Heart right ventricle (tissue), 16 donors: ENCODE measurements around the gene DENND5A. TPM values are rescaled to one million over a fixed set of nuclear protein-coding genes. Genes with fewer than 3 reads are reported as not detected.
A peak's percentile ranks its signal among the peaks of the same experiment; 100 is the strongest.
"Not testable (repeated sequence)": the region's sequence is repeated elsewhere in the genome, so short reads cannot be mapped to it uniquely, and the experiment has no call there.

Source experiments
- ATAC-seq, 8 donors: fragments of 200-7000 bp; cut with Tn5 transposase; one replicate each; pipeline ENCODE4 v1.9.1; 2020; ENCODE audit warnings: mild to moderate bottlenecking in 8 of 8, moderate library complexity in 8 of 8, moderate number of reproducible peaks in 1 of 8
- DNase-seq, 2 donors: peaks; one replicate each; pipeline ENCODE4 v3.0.0-alpha.2; 2020
- H3K27ac ChIP-seq, 10 donors: fragments of 200-600 bp; sonication (generic) in 2 of 10; one replicate each; pipeline versions ENCODE4 v1.5.0 to v1.8.0; 2020 to 2022; ENCODE audit warnings: mild to moderate bottlenecking in 3 of 10
- H3K27me3 ChIP-seq, 7 donors: fragments of 200-600 bp; one replicate each; pipeline ENCODE4 v1.8.0; 2021 to 2022; ENCODE audit warnings: mild to moderate bottlenecking in 2 of 7
- H3K36me3 ChIP-seq, 9 donors: fragments of 200-600 bp; sonication (generic) in 1 of 9; one replicate each; pipeline versions ENCODE4 v1.5.0 to v1.8.0; 2020 to 2022; ENCODE audit warnings: mild to moderate bottlenecking in 2 of 9
- H3K4me1 ChIP-seq, 9 donors: fragments of 200-600 bp; sonication (generic) in 1 of 9; one replicate each; pipeline versions ENCODE4 v1.5.0 to v1.8.0; 2020 to 2022; ENCODE audit warnings: mild to moderate bottlenecking in 4 of 9
- H3K4me3 ChIP-seq, 10 donors: fragments of 200-600 bp; sonication (generic) in 2 of 10; one replicate each; pipeline versions ENCODE4 v1.5.0 to v1.8.0; 2020 to 2022; ENCODE audit warnings: mild to moderate bottlenecking in 7 of 10, moderate library complexity in 2 of 10
- H3K9me3 ChIP-seq, 11 donors: fragments of 200-600 bp in 10 of 11; sonication (generic) in 2 of 11; one replicate each; pipeline versions ENCODE4 v1.5.0 to v1.8.0; 2013 to 2022; ENCODE audit warnings: mild to moderate bottlenecking in 2 of 11, control low read depth in 1 of 11, moderate library complexity in 1 of 11
- WGBS, 2 donors: extraction: QIAGEN DNeasy Blood & Tissue Kit; methylation state at CpG; one replicate each; pipeline ENCODE4 v1.1.7; 2013; ENCODE audit warnings: inconsistent platforms in 1 of 2; 5-methylcytosine and 5-hydroxymethylcytosine counted together
- intact Hi-C, 10 donors: fragments of 100-400 bp; cut with DNase I; formaldehyde crosslinking; loops; one replicate each; pipeline versions ENCODE4 v1.11.1 to v1.14.2; 2022
- polyA plus RNA-seq, 2 donors: library from polyadenylated mRNA; stranded (reverse); fragments of 200-250 nt; gene quantifications; one replicate each; pipeline ENCODE4 v1.2.3, GENCODE V29; 2013
- total RNA-seq, 10 donors: library from RNA; stranded (reverse); fragmentation: NEBNext Ultra II Directional in 3 of 10; extraction: Animal tissue kit (Norgen Biotek cat#: 25700) in 3 of 10; gene quantifications; one replicate each; pipeline versions ENCODE4 v1.2.1 to v1.2.4, GENCODE V29; 2021 to 2023
- TF ChIP-seq, protein P1 (sequence below), 9 donors: fragments of 200-600 bp; sonication (generic) in 2 of 9; IDR thresholded peaks; one replicate each; pipeline versions ENCODE4 v1.5.0 to v1.8.0; 2021 to 2022; ENCODE audit warnings: antibody characterized with exemption in 9 of 9, mild to moderate bottlenecking in 5 of 9, moderate library complexity in 1 of 9
- donor health status: Arrhythmogenic right ventricular cardiomyopathy.
- donor health status: ischemic (EF 13 %, LVEDD 7.1; RV severe dilation, severe dysfunction).
- donor health status: healthy with polysubstance abuse.
- donor health status: DM: no; HTN: yes; CAD: no.
- donor health status: DM: no; HTN: no; CAD: no.
- donor health status: ischemic (EF 25% LVEDD 6.9; RV normal size, moderate dysfunction).
- donor health status: ischemic (EF 25% LVEDD 5.7; RV mildly dilated, moderate dysfunction).
- donor health status: healthy.
- donor health status: DM: yes; HTN: yes; CAD: no.
- donor health status: Ischemic cardiomyopathy.
- donor health status: ischemic (EF 35%, LVEDD 5.7; RV mildly dilated, moderate dysfunction).
- donor health status: nonischemic (EF 11% LVEDD 7.7; RV severe dilation, severe dysfunction).
- donor health status: DM: yes; HTN: yes; CAD: no.
- donor health status: PGD.
- donor health status: ischemic (EF 29% LVEDD 5.4; RV normal size, mild dysfunction).
- donor health status: nonischemic (EF 23%, LVEDD 6.1; RV moderate dilation, normal function).

Gene DENND5A
- total and polyA plus RNA-seq, 12 donors = 48.9 to 178 (median 114) TPM

DNA sequence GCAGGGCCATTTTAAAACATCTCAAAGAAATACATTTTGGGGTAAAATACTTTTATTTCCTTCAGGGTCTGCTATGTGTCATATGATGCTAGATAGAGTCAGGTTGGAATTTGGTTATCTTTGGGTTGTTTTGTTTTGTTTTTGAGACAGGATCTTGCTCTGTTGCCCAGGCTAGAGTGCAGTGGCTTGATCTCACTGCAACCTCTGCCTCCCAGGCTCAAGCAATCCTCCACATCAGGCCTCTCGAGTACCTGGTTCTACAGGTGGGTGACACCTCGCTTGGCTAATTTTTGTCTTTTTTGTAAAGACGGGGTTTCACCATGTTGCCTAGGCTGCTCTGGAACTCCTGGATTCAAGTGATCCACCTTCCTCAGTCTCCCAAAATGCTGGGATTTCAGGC lies 17.3 kb downstream of the DENND5A start:
- 97% methylated on average over 3 of the region's 3 CpGs for WGBS, 2 donors
- Histone ChIP-seq H3K36me3 (peaks cover 0 to 4% (median 0%) of the 10 kb centered on the region in 9 donors), H3K4me3 (no peak overlapping the region), H3K27me3 (no peaks in the 10 kb centered on the region), H3K4me1 (peaks cover 0 to 82% (median 36%) of the 10 kb centered on the region in 9 donors), H3K9me3 (no peaks in the 10 kb centered on the region), H3K27ac (no peak overlapping the region)
- intact Hi-C loops = no loop called here
- DNase-seq = no peak
- TF ChIP-seq, protein P1, sequence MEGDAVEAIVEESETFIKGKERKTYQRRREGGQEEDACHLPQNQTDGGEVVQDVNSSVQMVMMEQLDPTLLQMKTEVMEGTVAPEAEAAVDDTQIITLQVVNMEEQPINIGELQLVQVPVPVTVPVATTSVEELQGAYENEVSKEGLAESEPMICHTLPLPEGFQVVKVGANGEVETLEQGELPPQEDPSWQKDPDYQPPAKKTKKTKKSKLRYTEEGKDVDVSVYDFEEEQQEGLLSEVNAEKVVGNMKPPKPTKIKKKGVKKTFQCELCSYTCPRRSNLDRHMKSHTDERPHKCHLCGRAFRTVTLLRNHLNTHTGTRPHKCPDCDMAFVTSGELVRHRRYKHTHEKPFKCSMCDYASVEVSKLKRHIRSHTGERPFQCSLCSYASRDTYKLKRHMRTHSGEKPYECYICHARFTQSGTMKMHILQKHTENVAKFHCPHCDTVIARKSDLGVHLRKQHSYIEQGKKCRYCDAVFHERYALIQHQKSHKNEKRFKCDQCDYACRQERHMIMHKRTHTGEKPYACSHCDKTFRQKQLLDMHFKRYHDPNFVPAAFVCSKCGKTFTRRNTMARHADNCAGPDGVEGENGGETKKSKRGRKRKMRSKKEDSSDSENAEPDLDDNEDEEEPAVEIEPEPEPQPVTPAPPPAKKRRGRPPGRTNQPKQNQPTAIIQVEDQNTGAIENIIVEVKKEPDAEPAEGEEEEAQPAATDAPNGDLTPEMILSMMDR (IDR thresholded peaks at IDR 0.05) = no peak
- ATAC-seq = no peak

DNA sequence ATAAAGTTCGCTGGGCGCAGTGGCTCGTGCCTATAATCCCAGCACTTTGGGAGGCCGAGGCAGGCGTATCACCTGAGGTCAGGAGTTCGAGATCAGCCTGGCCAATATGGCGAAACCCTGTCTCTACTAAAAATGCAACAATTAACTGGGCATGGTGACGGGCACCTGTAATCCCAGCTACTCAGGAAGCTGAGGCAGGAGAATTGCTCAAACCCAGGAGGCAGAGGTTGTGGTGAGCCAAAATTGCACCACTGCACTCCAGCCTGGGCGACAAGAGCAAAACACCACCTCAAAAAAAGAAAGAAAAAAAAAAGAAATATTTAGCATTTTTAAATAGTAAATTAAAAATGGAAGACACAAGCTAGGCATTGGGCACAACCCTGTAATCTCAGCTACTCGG lies 28.9 kb downstream of the DENND5A start:
- intact Hi-C loops, H3K27me3 ChIP-seq, H3K27ac ChIP-seq, ATAC-seq, H3K36me3 ChIP-seq, H3K9me3 ChIP-seq, DNase-seq, H3K4me3 ChIP-seq: not testable (repeated sequence)
- 91 to 97% methylated on average over 10 of the region's 10 CpGs for WGBS, 2 donors
- peaks cover 0 to 44% (median 27%) of the 10 kb centered on the region in 9 donors for H3K4me1 ChIP-seq

DNA sequence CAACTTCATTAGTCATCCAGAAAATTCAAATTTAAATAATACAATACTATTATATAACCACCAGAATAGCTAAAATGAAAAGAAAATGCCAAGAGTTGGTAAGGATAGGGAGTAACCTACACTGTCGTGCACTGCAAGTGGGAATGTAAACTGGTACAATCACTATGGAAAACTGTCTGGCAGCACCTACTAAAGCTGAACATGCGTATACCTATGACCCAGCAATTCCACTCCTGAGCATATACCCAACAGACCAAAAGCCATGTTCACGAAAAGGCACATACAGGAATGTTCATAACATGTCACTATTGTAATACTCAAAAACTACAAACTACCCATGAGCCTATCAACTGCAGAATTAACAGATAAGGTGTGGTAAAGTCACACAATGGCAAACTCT lies 32.7 kb downstream of the DENND5A start:
- intact Hi-C loops = no loop called here
- peaks cover 0 to 66% (median 52%) of the 10 kb centered on the region in 9 donors for H3K4me1 ChIP-seq

DNA sequence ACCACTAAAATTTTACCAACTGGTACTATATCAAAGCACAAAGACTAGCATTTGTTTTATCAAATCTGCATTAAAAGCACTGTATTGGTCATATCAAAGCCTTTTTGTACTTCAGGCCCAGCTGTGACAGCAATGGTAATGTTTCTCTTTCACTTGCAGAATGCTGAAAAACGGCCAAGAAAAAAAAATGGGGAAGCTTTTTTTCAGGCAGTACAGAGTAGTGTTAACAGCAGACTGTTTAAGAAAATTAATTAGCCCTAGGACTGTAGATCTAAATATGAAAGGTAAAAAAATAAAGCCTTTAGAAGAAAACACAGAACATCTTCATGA lies 33.3 kb downstream of the DENND5A start:
- intact Hi-C loops = no loop called here
- Histone ChIP-seq H3K4me3 (peak overlapping the region in 7 of 10 donors; percentile 7 to 46 (median 43)), H3K36me3 (no peaks in the 10 kb centered on the region), H3K27ac (peak overlapping the region in 9 of 10 donors; percentile 41 to 85 (median 71)), H3K27me3 (no peaks in the 10 kb centered on the region), H3K4me1 (peaks cover 0 to 69% (median 52%) of the 10 kb centered on the region in 9 donors), H3K9me3 (no peaks in the 10 kb centered on the region)
- ATAC-seq = peak in 7 of 8 donors; percentile 25 to 89 (median 77)
- peak in 1 of 2 donors; percentile 33 for DNase-seq
- 5 to 7% methylated on average over 1 of the region's 1 CpG for WGBS, 2 donors
- TF ChIP-seq, protein P1 (IDR thresholded peaks at IDR 0.05) = no peak

More for the DNA sequence above, 32.7 kb downstream of the DENND5A start:
- TF ChIP-seq, protein P1 (IDR thresholded peaks at IDR 0.05) = no peak
- no peaks in the 10 kb centered on the region for H3K27me3 ChIP-seq
- no peaks in the 10 kb centered on the region for H3K36me3 ChIP-seq
- ATAC-seq = no peak
- 77 to 80% methylated on average over 3 of the region's 3 CpGs for WGBS, 2 donors
- DNase-seq = no peak
- no peak overlapping the region for H3K4me3 ChIP-seq
- H3K27ac ChIP-seq = peak overlapping the region in 7 of 10 donors; percentile 41 to 85 (median 73)
- no peaks in the 10 kb centered on the region for H3K9me3 ChIP-seq

DNA sequence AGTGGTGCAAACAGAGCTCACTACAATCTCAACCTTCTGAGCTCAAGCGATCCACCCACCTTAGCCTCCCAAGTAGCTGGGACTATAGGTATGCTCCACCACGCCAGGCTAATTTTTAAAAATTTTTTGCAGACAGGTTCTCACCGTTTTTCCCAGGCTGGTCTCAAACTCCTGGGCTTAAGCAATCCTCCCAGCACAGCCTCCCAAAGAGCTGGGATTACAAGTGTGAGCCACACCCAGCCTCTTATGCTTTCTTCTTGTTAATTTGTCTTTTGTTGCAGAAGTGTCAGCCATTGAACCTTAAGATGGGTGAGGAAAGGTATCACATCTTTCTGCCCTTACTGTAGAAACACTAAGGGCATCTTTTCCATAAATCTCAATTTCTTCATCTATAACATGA lies 34.9 kb downstream of the DENND5A start:
- H3K27me3 ChIP-seq = no peaks in the 10 kb centered on the region
- H3K4me3 ChIP-seq = no peak overlapping the region
- intact Hi-C loops = no loop called here
- WGBS, 2 donors = 83 to 89% methylated on average over 3 of the region's 3 CpGs
- H3K4me1 ChIP-seq = peaks cover 0 to 71% (median 56%) of the 10 kb centered on the region in 9 donors
- DNase-seq = no peak
- peak overlapping the region in 4 of 10 donors; percentile 73 to 85 (median 78) for H3K27ac ChIP-seq
- TF ChIP-seq, protein P1 (IDR thresholded peaks at IDR 0.05) = no peak
- no peaks in the 10 kb centered on the region for H3K9me3 ChIP-seq
- H3K36me3 ChIP-seq = no peaks in the 10 kb centered on the region
- no peak for ATAC-seq
